ENCODE measurements around the gene ZNF223. TPM values are rescaled to one million over a fixed set of nuclear protein-coding genes. Genes with fewer than 3 reads are reported as not detected.

ZNF223 gene
- total and polyA plus RNA-seq, 9 of the 15 experiments (the other 6 are each of a cell fraction or from before 2014, with no cell fraction given): 0.21 to 1.8 (median 0.71) TPM

GRCh38 chr19:44071824-44072542, 20.1 kb downstream of the ZNF223 start, which contains the start of gene ZNF284 (continued):
- TF ChIP-seq C11orf30 (IDR thresholded peaks at IDR 0.05; ENCODE audit: low read depth) (no peak), ZNF41 (CRISPR knock-in tag; conservative IDR thresholded peaks at IDR 0.05) (no peak), ZNF324 (CRISPR knock-in tag; IDR thresholded peaks at IDR 0.05) (no peak), ILK (tag; IDR thresholded peaks at IDR 0.05; ENCODE audit: borderline replicate concordance, low read depth) (no peak), RAD21 (CRISPR knock-in tag; conservative IDR thresholded peaks at IDR 0.05 in 1 of 2, IDR thresholded peaks at IDR 0.05 in 1 of 2) (no peak), CREM (IDR thresholded peaks at IDR 0.05; ENCODE audit: low read depth) (peak; percentile 85), KDM5B (IDR thresholded peaks at IDR 0.05; ENCODE audit: insufficient replicate concordance, low read depth, low read length) (no peak), HSF4 (CRISPR knock-in tag; IDR thresholded peaks at IDR 0.05; ENCODE audit: borderline replicate concordance) (no peak), EP400 (IDR thresholded peaks at IDR 0.05) (no peak), ZNF707 (CRISPR knock-in tag; conservative IDR thresholded peaks at IDR 0.05) (no peak), TRIM28 (IDR thresholded peaks at IDR 0.05) (no peak), PURB (CRISPR knock-in tag; IDR thresholded peaks at IDR 0.05; ENCODE audit: low read depth) (no peak), ARID1B (IDR thresholded peaks at IDR 0.05) (no peak), ZNF165 (CRISPR knock-in tag; IDR thresholded peaks at IDR 0.05; ENCODE audit: borderline replicate concordance) (no peak), LCOR (CRISPR knock-in tag; IDR thresholded peaks at IDR 0.05) (no peak; the same call in 1 of the 2 replicates), SMARCC2 (IDR thresholded peaks at IDR 0.05; ENCODE audit: low read depth) (no peak), ZNF668 (CRISPR knock-in tag; IDR thresholded peaks at IDR 0.05) (no peak), ZHX1 (conservative IDR thresholded peaks at IDR 0.05; ENCODE audit: low read length) (no peak), PML (IDR thresholded peaks at IDR 0.05; ENCODE audit: low read length) (no peak)
- TF ChIP-seq, protein P1, sequence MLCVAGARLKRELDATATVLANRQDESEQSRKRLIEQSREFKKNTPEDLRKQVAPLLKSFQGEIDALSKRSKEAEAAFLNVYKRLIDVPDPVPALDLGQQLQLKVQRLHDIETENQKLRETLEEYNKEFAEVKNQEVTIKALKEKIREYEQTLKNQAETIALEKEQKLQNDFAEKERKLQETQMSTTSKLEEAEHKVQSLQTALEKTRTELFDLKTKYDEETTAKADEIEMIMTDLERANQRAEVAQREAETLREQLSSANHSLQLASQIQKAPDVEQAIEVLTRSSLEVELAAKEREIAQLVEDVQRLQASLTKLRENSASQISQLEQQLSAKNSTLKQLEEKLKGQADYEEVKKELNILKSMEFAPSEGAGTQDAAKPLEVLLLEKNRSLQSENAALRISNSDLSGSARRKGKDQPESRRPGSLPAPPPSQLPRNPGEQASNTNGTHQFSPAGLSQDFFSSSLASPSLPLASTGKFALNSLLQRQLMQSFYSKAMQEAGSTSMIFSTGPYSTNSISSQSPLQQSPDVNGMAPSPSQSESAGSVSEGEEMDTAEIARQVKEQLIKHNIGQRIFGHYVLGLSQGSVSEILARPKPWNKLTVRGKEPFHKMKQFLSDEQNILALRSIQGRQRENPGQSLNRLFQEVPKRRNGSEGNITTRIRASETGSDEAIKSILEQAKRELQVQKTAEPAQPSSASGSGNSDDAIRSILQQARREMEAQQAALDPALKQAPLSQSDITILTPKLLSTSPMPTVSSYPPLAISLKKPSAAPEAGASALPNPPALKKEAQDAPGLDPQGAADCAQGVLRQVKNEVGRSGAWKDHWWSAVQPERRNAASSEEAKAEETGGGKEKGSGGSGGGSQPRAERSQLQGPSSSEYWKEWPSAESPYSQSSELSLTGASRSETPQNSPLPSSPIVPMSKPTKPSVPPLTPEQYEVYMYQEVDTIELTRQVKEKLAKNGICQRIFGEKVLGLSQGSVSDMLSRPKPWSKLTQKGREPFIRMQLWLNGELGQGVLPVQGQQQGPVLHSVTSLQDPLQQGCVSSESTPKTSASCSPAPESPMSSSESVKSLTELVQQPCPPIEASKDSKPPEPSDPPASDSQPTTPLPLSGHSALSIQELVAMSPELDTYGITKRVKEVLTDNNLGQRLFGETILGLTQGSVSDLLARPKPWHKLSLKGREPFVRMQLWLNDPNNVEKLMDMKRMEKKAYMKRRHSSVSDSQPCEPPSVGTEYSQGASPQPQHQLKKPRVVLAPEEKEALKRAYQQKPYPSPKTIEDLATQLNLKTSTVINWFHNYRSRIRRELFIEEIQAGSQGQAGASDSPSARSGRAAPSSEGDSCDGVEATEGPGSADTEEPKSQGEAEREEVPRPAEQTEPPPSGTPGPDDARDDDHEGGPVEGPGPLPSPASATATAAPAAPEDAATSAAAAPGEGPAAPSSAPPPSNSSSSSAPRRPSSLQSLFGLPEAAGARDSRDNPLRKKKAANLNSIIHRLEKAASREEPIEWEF (CRISPR knock-in tag; IDR thresholded peaks at IDR 0.05): no peak
- TF ChIP-seq, protein P2, sequence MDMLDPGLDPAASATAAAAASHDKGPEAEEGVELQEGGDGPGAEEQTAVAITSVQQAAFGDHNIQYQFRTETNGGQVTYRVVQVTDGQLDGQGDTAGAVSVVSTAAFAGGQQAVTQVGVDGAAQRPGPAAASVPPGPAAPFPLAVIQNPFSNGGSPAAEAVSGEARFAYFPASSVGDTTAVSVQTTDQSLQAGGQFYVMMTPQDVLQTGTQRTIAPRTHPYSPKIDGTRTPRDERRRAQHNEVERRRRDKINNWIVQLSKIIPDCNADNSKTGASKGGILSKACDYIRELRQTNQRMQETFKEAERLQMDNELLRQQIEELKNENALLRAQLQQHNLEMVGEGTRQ (CRISPR knock-in tag; IDR thresholded peaks at IDR 0.05): no peak
